ENCODE results near the gene PPP1R17. TPM values are rescaled to one million over a fixed set of nuclear protein-coding genes. Genes with fewer than 3 reads are reported as not detected.

PPP1R17 gene
- total RNA-seq (2014; rRNA removed): 0.06 TPM in 1 of 2 replicates, not detected in the other
- polyA plus RNA-seq (2012): not detected

GRCh38 chr7:31687024-31687748, at the start of gene PPP1R17:
Gene PPP1R17 (plus strand): TSS chr7:31687215. CDS start chr7:31692442, 5,227 bp downstream.
- no peak for DNase-seq (ENCODE audit: low read depth)

GRCh38 chr7:31640381-31640780, 46.6 kb upstream of the PPP1R17 start:
- DNase-seq (ENCODE audit: low read depth): no peak

- DNase-seq (ENCODE audit: low read depth): no peak
Measured at GRCh38 chr7:31642681-31643115, 44.3 kb upstream of the PPP1R17 start.

- no peak for DNase-seq (ENCODE audit: low read depth)
Measured at GRCh38 chr7:31646942-31647341, 40.1 kb upstream of the PPP1R17 start.

- no peak for DNase-seq (ENCODE audit: low read depth)
Measured at GRCh38 chr7:31647511-31647910, 39.5 kb upstream of the PPP1R17 start.

- DNase-seq (ENCODE audit: low read depth): no peak
Measured at GRCh38 chr7:31648288-31648687, 38.7 kb upstream of the PPP1R17 start.

- no peak for DNase-seq (ENCODE audit: low read depth)
Measured at GRCh38 chr7:31648880-31649279, 38.1 kb upstream of the PPP1R17 start.

- no peak for DNase-seq (ENCODE audit: low read depth)
Measured at GRCh38 chr7:31651234-31652062, 35.6 kb upstream of the PPP1R17 start.

GRCh38 chr7:31652063-31652326, 35.0 kb upstream of the PPP1R17 start:
- DNase-seq (ENCODE audit: low read depth): no peak

- DNase-seq (ENCODE audit: low read depth): no peak
Measured at GRCh38 chr7:31663072-31663471, 23.9 kb upstream of the PPP1R17 start.

- DNase-seq (ENCODE audit: low read depth): no peak
Measured at GRCh38 chr7:31664890-31665289, 22.1 kb upstream of the PPP1R17 start.

- no peak for DNase-seq (ENCODE audit: low read depth)
Measured at GRCh38 chr7:31665546-31665945, 21.5 kb upstream of the PPP1R17 start.

- no peak for DNase-seq (ENCODE audit: low read depth)
Measured at GRCh38 chr7:31669461-31669860, 17.6 kb upstream of the PPP1R17 start.

- no peak for DNase-seq (ENCODE audit: low read depth)
Measured at GRCh38 chr7:31679574-31680305, 7.3 kb upstream of the PPP1R17 start.

- DNase-seq (ENCODE audit: low read depth): no peak
Measured at GRCh38 chr7:31683445-31684225, 3.4 kb upstream of the PPP1R17 start.

GRCh38 chr7:31688372-31688771, 1.4 kb downstream of the PPP1R17 start:
- DNase-seq (ENCODE audit: low read depth): no peak

GRCh38 chr7:31688996-31689395, 2.0 kb downstream of the PPP1R17 start:
- DNase-seq (ENCODE audit: low read depth): no peak

- no peak for DNase-seq (ENCODE audit: low read depth)
Measured at GRCh38 chr7:31690935-31691334, 3.9 kb downstream of the PPP1R17 start.

GRCh38 chr7:31692451-31692850, 5.4 kb downstream of the PPP1R17 start:
- DNase-seq (ENCODE audit: low read depth): no peak

GRCh38 chr7:31692871-31693270, 5.9 kb downstream of the PPP1R17 start:
- no peak for DNase-seq (ENCODE audit: low read depth)

GRCh38 chr7:31695859-31696614, 9.0 kb downstream of the PPP1R17 start:
- no peak for DNase-seq (ENCODE audit: low read depth)

Data from LHCN-M2 (cell line).